NB4 (cell line): Measurements from ENCODE around the gene MSI2.

Source experiments
- POLR2A ChIP-seq: IDR thresholded peaks from 2 replicates; pipeline ENCODE4 v1.6.1; 2011; ENCODE audit warnings: mild to moderate bottlenecking; ENCODE audit not compliant: insufficient read length; ENCODE audit errors: extremely low read depth
- TF ChIP-seq, protein P1 (sequence below): IDR thresholded peaks from one replicate; pipeline ENCODE4 v1.5.1; 2012; ENCODE audit warnings: low read depth, low read length

GRCh38 chr17:57282296-57282695 is 26.0 kb downstream of the MSI2 start:
- TF ChIP-seq, protein P1, sequence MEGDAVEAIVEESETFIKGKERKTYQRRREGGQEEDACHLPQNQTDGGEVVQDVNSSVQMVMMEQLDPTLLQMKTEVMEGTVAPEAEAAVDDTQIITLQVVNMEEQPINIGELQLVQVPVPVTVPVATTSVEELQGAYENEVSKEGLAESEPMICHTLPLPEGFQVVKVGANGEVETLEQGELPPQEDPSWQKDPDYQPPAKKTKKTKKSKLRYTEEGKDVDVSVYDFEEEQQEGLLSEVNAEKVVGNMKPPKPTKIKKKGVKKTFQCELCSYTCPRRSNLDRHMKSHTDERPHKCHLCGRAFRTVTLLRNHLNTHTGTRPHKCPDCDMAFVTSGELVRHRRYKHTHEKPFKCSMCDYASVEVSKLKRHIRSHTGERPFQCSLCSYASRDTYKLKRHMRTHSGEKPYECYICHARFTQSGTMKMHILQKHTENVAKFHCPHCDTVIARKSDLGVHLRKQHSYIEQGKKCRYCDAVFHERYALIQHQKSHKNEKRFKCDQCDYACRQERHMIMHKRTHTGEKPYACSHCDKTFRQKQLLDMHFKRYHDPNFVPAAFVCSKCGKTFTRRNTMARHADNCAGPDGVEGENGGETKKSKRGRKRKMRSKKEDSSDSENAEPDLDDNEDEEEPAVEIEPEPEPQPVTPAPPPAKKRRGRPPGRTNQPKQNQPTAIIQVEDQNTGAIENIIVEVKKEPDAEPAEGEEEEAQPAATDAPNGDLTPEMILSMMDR, result no peak
- TF ChIP-seq POLR2A, result no peak
